K562 treated with DMSO at 1 percent for 12 hours (cell line): Measurements from ENCODE around the gene AKT3. TPM values are rescaled to one million over a fixed set of nuclear protein-coding genes. Genes with fewer than 3 reads are reported as not detected.

ENCODE experiments used
- total RNA-seq: library from RNA; unstranded; fragments of 300-600 nt; gene quantifications from 2 replicates; pipeline ENCODE4 v1.2.3, GENCODE V29; 2022; ENCODE audit not compliant: insufficient read depth

AKT3 gene
- 0.10 and 0.28 TPM in 2 replicates for total RNA-seq

DNA sequence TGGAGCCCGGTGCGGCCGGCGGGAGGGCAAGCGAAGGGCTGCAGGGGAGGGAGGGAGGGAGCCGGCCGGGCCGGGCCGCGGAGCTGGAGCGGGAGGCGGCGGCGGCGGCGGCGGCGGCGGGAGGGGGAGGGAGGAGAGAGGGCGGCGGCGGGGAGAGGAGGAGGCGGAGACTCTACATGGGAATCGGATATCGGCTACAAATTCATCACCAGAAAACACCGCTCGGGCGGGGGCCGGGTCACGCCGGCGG lies at the start of gene AKT3:
TSS of gene AKT3 (minus strand) at position 42 of the 250 bp plus-strand sequence. CDS start 7,073 bp downstream, outside the sequence.

Other genes with a start within 250 kb of the AKT3 start
- 1.4 and 2.4 TPM in 2 replicates for gene ZBTB18, start 201.0 kb upstream of the AKT3 start, total RNA-seq